Thyroid gland (tissue), 4 donors: ENCODE data around the gene PM20D1.

Experiments
- POLR2A ChIP-seq, 2 donors: fragments of 450-650 bp; IDR thresholded peaks; one replicate each; pipeline ENCODE4 v1.6.1; 2017; ENCODE audit warnings: antibody characterized with exemption in 2 of 2, mild to moderate bottlenecking in 2 of 2, moderate library complexity in 1 of 2
- TF ChIP-seq, protein P1 (sequence below), 6 experiments: fragments of 200-600 bp in 3 of 6; fragments of 450-650 bp in 3 of 6; sonication (generic) in 3 of 6; IDR thresholded peaks; one replicate each; pipeline ENCODE4 v1.5.1; 2016 to 2019; ENCODE audit warnings: antibody characterized with exemption in 6 of 6, mild to moderate bottlenecking in 2 of 6, inconsistent platforms in 1 of 6, moderate library complexity in 1 of 6

DNA sequence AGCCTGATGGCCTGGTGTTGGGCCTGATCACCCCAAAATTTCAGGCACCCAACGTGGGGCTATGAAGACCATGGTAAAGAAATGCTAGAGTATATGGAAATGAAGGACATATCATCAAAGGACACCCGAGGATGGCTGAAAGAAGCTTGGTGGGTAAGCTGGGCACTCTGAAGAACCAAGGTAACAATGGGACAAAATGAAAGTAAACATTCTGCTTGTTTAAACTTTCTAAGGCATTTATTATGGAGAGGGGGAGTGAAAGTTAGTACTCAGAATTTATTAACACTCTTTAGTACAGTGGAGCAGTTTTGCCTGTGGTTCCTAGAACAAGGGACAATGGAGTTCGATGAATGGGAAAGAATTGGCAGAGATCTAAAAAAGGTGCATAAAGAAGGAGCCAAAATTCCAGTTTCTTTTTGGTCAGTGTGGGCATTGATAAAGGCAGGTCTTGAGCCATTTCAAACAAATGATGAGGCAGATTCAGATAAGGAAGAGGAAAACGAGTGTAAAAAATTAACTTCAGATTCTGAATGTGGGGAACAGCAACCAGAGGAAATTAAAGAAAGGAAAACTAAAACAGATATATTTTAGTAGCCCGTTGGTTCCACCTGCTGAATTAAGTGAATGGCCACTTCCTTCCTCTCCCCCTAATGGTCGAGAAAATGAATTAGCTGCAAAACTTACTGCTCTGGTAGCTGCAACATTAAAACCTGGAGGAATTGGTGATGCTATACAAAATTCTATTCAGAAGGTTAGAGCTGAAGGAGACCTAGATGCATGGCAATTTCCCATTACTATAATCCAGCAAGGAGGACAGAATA is 8.4 kb upstream of the PM20D1 start:
- TF ChIP-seq, protein P1, sequence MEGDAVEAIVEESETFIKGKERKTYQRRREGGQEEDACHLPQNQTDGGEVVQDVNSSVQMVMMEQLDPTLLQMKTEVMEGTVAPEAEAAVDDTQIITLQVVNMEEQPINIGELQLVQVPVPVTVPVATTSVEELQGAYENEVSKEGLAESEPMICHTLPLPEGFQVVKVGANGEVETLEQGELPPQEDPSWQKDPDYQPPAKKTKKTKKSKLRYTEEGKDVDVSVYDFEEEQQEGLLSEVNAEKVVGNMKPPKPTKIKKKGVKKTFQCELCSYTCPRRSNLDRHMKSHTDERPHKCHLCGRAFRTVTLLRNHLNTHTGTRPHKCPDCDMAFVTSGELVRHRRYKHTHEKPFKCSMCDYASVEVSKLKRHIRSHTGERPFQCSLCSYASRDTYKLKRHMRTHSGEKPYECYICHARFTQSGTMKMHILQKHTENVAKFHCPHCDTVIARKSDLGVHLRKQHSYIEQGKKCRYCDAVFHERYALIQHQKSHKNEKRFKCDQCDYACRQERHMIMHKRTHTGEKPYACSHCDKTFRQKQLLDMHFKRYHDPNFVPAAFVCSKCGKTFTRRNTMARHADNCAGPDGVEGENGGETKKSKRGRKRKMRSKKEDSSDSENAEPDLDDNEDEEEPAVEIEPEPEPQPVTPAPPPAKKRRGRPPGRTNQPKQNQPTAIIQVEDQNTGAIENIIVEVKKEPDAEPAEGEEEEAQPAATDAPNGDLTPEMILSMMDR (IDR thresholded peaks at IDR 0.05), result peak in 1 of 6 experiments; percentile 12
- no peak for TF ChIP-seq POLR2A (IDR thresholded peaks at IDR 0.05)
